Measurements from ENCODE around the gene RPS2. TPM values are rescaled to one million over a fixed set of nuclear protein-coding genes. Genes with fewer than 3 reads are reported as not detected.
A peak's percentile ranks its signal among the peaks of the same experiment; 100 is the strongest.

The RPS2 gene
- total and polyA plus RNA-seq, 12 donors: 691 to 3,593 (median 903) TPM

DNA sequence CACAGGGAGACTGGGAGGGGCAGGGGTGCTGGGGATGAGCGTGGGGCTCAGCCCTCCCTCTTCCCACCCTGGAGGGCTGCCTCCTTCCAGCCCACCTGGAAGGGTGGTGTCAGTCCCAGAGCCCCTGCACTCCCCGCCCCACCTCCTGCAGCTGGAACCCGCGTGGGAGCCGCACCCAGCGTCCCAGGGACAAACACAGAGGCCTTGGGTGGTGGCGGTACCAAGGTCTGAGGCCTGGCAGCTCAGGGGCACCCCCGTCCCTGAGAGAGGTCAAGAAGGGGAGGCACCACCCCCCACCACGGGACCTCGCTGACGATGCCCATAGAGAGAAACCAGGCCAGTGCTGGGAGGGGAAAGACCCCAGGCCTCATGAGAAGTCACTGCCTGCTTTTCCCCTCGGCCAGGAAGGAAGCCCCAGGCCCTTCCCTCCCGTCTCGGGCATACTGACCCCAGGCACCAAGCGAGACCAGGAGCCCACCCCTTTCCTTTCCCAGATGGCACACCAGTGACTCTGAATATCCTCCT, 50.5 kb downstream of the RPS2 start:
- H3K36me3 ChIP-seq: no peaks in the 10 kb centered on the region
- WGBS, 2 donors: 33% methylated on average over 15 of the region's 15 CpGs
- no peaks in the 10 kb centered on the region for H3K9me3 ChIP-seq
- H3K27ac ChIP-seq: no peak overlapping the region
- H3K27me3 ChIP-seq: peaks cover 11 to 86% (median 68%) of the 10 kb centered on the region in 7 donors
- intact Hi-C loops (cut with DNase I): no loop called here
- peaks cover 0 to 7% (median 0%) of the 10 kb centered on the region in 9 donors for H3K4me1 ChIP-seq
- TF ChIP-seq, protein P1, sequence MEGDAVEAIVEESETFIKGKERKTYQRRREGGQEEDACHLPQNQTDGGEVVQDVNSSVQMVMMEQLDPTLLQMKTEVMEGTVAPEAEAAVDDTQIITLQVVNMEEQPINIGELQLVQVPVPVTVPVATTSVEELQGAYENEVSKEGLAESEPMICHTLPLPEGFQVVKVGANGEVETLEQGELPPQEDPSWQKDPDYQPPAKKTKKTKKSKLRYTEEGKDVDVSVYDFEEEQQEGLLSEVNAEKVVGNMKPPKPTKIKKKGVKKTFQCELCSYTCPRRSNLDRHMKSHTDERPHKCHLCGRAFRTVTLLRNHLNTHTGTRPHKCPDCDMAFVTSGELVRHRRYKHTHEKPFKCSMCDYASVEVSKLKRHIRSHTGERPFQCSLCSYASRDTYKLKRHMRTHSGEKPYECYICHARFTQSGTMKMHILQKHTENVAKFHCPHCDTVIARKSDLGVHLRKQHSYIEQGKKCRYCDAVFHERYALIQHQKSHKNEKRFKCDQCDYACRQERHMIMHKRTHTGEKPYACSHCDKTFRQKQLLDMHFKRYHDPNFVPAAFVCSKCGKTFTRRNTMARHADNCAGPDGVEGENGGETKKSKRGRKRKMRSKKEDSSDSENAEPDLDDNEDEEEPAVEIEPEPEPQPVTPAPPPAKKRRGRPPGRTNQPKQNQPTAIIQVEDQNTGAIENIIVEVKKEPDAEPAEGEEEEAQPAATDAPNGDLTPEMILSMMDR (IDR thresholded peaks at IDR 0.05): no peak
- ATAC-seq: no peak
- H3K4me3 ChIP-seq: no peak overlapping the region
- DNase-seq: no peak

GRCh38 chr16:1913327-1914083, 51.1 kb downstream of the RPS2 start:
- DNase-seq: no peak
- ATAC-seq: peak in 1 of 8 donors; percentile 21
- H3K9me3 ChIP-seq: no peaks in the 10 kb centered on the region
- no peak overlapping the region for H3K27ac ChIP-seq
- H3K4me3 ChIP-seq: no peak overlapping the region
- 38 to 46% methylated on average over 21 of the region's 21 CpGs for WGBS, 2 donors
- TF ChIP-seq, protein P1 (IDR thresholded peaks at IDR 0.05): no peak
- H3K4me1 ChIP-seq: peaks cover 0 to 2% (median 0%) of the 10 kb centered on the region in 9 donors
- peaks cover 7 to 85% (median 68%) of the 10 kb centered on the region in 7 donors for H3K27me3 ChIP-seq
- intact Hi-C loops (cut with DNase I): no loop called here
- no peaks in the 10 kb centered on the region for H3K36me3 ChIP-seq

DNA sequence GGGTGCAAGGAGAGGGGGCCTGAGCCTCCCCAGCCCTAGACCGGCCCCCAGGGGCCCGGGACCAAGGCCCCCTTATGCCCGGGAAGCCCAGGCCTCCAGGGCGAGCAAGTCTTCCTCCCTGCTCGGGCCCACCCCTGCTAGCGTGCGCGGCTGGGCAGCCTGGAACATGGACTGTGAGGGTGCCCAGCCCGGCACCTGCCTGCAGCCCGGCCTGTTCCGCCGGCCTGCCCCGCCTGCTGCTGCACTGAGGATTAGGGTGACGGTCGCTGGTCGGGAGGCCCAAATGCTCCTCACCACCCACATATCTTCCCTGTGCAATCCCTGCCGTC, 52.4 kb downstream of the RPS2 start:
- ATAC-seq: no peak
- no peak overlapping the region for H3K27ac ChIP-seq
- H3K27me3 ChIP-seq: peaks cover 0 to 88% (median 71%) of the 10 kb centered on the region in 7 donors
- H3K4me3 ChIP-seq: no peak overlapping the region
- no peaks in the 10 kb centered on the region for H3K4me1 ChIP-seq
- 83 to 84% methylated on average over 16 to 17 of the region's 17 CpGs for WGBS, 2 donors
- H3K9me3 ChIP-seq: no peaks in the 10 kb centered on the region
- TF ChIP-seq, protein P1 (IDR thresholded peaks at IDR 0.05): no peak
- no peak for DNase-seq
- intact Hi-C loops (cut with DNase I): no loop called here
- H3K36me3 ChIP-seq: no peaks in the 10 kb centered on the region

Other genes starting within 250 kb of the RPS2 start
- gene NME3, start 193.3 kb downstream of the RPS2 start, total RNA-seq: 10 to 100 TPM; 21.8 to 41.1 (median 30.3) TPM
- gene NME3, start 193.3 kb downstream of the RPS2 start, polyA plus RNA-seq: 100 to 1,000 TPM in 1 of 2 donors, 10 to 100 TPM in 1; 47.7 to 176 TPM
- 10 to 100 TPM in 1 of 10 donors, 1 to 10 TPM in 9; 4.9 to 13.8 (median 7.3) TPM for gene EME2, start 192.0 kb downstream of the RPS2 start, total RNA-seq
- 10 to 100 TPM in 1 of 2 donors, 1 to 10 TPM in 1; 3.0 to 17.9 TPM for gene EME2, start 192.0 kb downstream of the RPS2 start, polyA plus RNA-seq
- 10 to 100 TPM; 57.8 to 94.9 (median 76.2) TPM for gene MRPS34, start 191.7 kb downstream of the RPS2 start, total RNA-seq
- gene MRPS34, start 191.7 kb downstream of the RPS2 start, polyA plus RNA-seq: 100 to 1,000 TPM in 1 of 2 donors, 10 to 100 TPM in 1; 84.7 to 141 TPM
- 10 to 100 TPM; 25.1 to 52.4 (median 27.1) TPM for gene SPSB3, start 182.3 kb downstream of the RPS2 start, total RNA-seq
- 10 to 100 TPM; 52.0 to 97.7 TPM for gene SPSB3, start 182.3 kb downstream of the RPS2 start, polyA plus RNA-seq
- gene NUBP2, start 181.9 kb downstream of the RPS2 start, total RNA-seq: 10 to 100 TPM; 24.1 to 35.3 (median 28.7) TPM
- gene NUBP2, start 181.9 kb downstream of the RPS2 start, polyA plus RNA-seq: 10 to 100 TPM; 40.5 to 74.1 TPM
- under 1 TPM in 4 of 10 donors, not detected in 6; 0.11 to 0.37 (median 0.13) TPM for gene IGFALS, start 171.1 kb downstream of the RPS2 start, total RNA-seq
- gene IGFALS, start 171.1 kb downstream of the RPS2 start, polyA plus RNA-seq: under 1 TPM; 0.04 to 0.59 TPM
- 100 to 1,000 TPM; 115 to 179 (median 161) TPM for gene HAGH, start 138.0 kb downstream of the RPS2 start, total RNA-seq
- 100 to 1,000 TPM; 146 to 172 TPM for gene HAGH, start 138.0 kb downstream of the RPS2 start, polyA plus RNA-seq
- gene FAHD1, start 137.6 kb downstream of the RPS2 start, total RNA-seq: 10 to 100 TPM; 16.2 to 47.6 (median 28.6) TPM
- 10 to 100 TPM; 31.8 to 32.3 TPM for gene FAHD1, start 137.6 kb downstream of the RPS2 start, polyA plus RNA-seq
- not detected for gene MEIOB, start 92.7 kb downstream of the RPS2 start, total RNA-seq
- gene MEIOB, start 92.7 kb downstream of the RPS2 start, polyA plus RNA-seq: not detected
- not detected for gene HS3ST6, start 46.4 kb downstream of the RPS2 start, total RNA-seq
- gene HS3ST6, start 46.4 kb downstream of the RPS2 start, polyA plus RNA-seq: under 1 TPM in 1 of 2 donors, not detected in 1; 0.03 TPM
- 10 to 100 TPM; 24.6 to 53.7 (median 34.3) TPM for gene MSRB1, start 21.6 kb downstream of the RPS2 start, total RNA-seq
- 10 to 100 TPM; 41.4 to 82.2 TPM for gene MSRB1, start 21.6 kb downstream of the RPS2 start, polyA plus RNA-seq
- gene RPL3L, start 10.1 kb downstream of the RPS2 start, total RNA-seq: 100 to 1,000 TPM; 173 to 282 (median 254) TPM
- 100 to 1,000 TPM; 124 to 164 TPM for gene RPL3L, start 10.1 kb downstream of the RPS2 start, polyA plus RNA-seq
- 100 to 1,000 TPM; 375 to 755 (median 559) TPM for gene NDUFB10, start 5.3 kb downstream of the RPS2 start, total RNA-seq
- gene NDUFB10, start 5.3 kb downstream of the RPS2 start, polyA plus RNA-seq: 1,000 to 10,000 TPM in 1 of 2 donors, 100 to 1,000 TPM in 1; 824 to 1,046 TPM
- gene RNF151, start 2.0 kb upstream of the RPS2 start, total RNA-seq: not detected
- gene RNF151, start 2.0 kb upstream of the RPS2 start, polyA plus RNA-seq: not detected
- 10 to 100 TPM; 18.5 to 26.7 (median 21.9) TPM for gene TBL3, start 7.2 kb upstream of the RPS2 start, total RNA-seq
- 10 to 100 TPM; 57.4 to 71.1 TPM for gene TBL3, start 7.2 kb upstream of the RPS2 start, polyA plus RNA-seq
- not detected for gene NOXO1, start 16.6 kb upstream of the RPS2 start, total RNA-seq
- under 1 TPM; 0.09 to 0.29 TPM for gene NOXO1, start 16.6 kb upstream of the RPS2 start, polyA plus RNA-seq
- gene GFER, start 19.4 kb upstream of the RPS2 start, total RNA-seq: 10 to 100 TPM; 14.7 to 30.2 (median 24.5) TPM
- gene GFER, start 19.4 kb upstream of the RPS2 start, polyA plus RNA-seq: 10 to 100 TPM; 37.5 to 65.6 TPM
- under 1 TPM in 8 of 10 donors, not detected in 2; 0.15 to 0.62 (median 0.28) TPM for gene SYNGR3, start 25.1 kb upstream of the RPS2 start, total RNA-seq
- 1 to 10 TPM in 1 of 2 donors, under 1 TPM in 1; 0.51 to 2.5 TPM for gene SYNGR3, start 25.1 kb upstream of the RPS2 start, polyA plus RNA-seq
- 10 to 100 TPM in 9 of 10 donors, 1 to 10 TPM in 1; 9.5 to 24.7 (median 14.2) TPM for gene ZNF598, start 45.0 kb upstream of the RPS2 start, total RNA-seq
- gene ZNF598, start 45.0 kb upstream of the RPS2 start, polyA plus RNA-seq: 10 to 100 TPM; 12.6 to 25.3 TPM
- under 1 TPM in 1 of 10 donors, not detected in 9; 0.39 TPM for gene NPW, start 55.0 kb upstream of the RPS2 start, total RNA-seq
- under 1 TPM in 1 of 2 donors, not detected in 1; 0.54 TPM for gene NPW, start 55.0 kb upstream of the RPS2 start, polyA plus RNA-seq
- gene NHERF2, start 62.1 kb upstream of the RPS2 start, total RNA-seq: 100 to 1,000 TPM in 9 of 10 donors, 10 to 100 TPM in 1; 94.3 to 429 (median 146) TPM
- 100 to 1,000 TPM; 314 to 640 TPM for gene NHERF2, start 62.1 kb upstream of the RPS2 start, polyA plus RNA-seq
- gene NTHL1, start 83.0 kb upstream of the RPS2 start, total RNA-seq: 10 to 100 TPM in 8 of 10 donors, 1 to 10 TPM in 2; 9.8 to 24.9 (median 12.3) TPM
- gene NTHL1, start 83.0 kb upstream of the RPS2 start, polyA plus RNA-seq: 10 to 100 TPM; 16.1 to 51.9 TPM
- gene TSC2, start 83.2 kb upstream of the RPS2 start, total RNA-seq: 10 to 100 TPM; 54.7 to 87.0 (median 71.5) TPM
- 10 to 100 TPM; 28.8 to 83.3 TPM for gene TSC2, start 83.2 kb upstream of the RPS2 start, polyA plus RNA-seq
- 100 to 1,000 TPM in 6 of 10 donors, 10 to 100 TPM in 4; 79.3 to 122 (median 104) TPM for gene PKD1, start 171.1 kb upstream of the RPS2 start, total RNA-seq
- gene PKD1, start 171.1 kb upstream of the RPS2 start, polyA plus RNA-seq: 100 to 1,000 TPM in 1 of 2 donors, 10 to 100 TPM in 1; 76.7 to 114 TPM
- 1 to 10 TPM in 8 of 10 donors, under 1 TPM in 2; 0.74 to 4.3 (median 1.6) TPM for gene RAB26, start 183.8 kb upstream of the RPS2 start, total RNA-seq
- 1 to 10 TPM in 1 of 2 donors, under 1 TPM in 1; 0.26 to 6.4 TPM for gene RAB26, start 183.8 kb upstream of the RPS2 start, polyA plus RNA-seq
- gene TRAF7, start 191.0 kb upstream of the RPS2 start, total RNA-seq: 10 to 100 TPM; 16.9 to 44.9 (median 23.8) TPM
- 10 to 100 TPM; 14.6 to 28.2 TPM for gene TRAF7, start 191.0 kb upstream of the RPS2 start, polyA plus RNA-seq
- 1 to 10 TPM in 5 of 10 donors, under 1 TPM in 5; 0.24 to 6.0 (median 1.1) TPM for gene CASKIN1, start 231.8 kb upstream of the RPS2 start, total RNA-seq
- gene CASKIN1, start 231.8 kb upstream of the RPS2 start, polyA plus RNA-seq: 1 to 10 TPM in 1 of 2 donors, under 1 TPM in 1; 0.33 to 3.4 TPM
- 10 to 100 TPM; 19.3 to 28.8 (median 23.6) TPM for gene MLST8, start 240.6 kb upstream of the RPS2 start, total RNA-seq
- gene MLST8, start 240.6 kb upstream of the RPS2 start, polyA plus RNA-seq: 10 to 100 TPM; 38.8 to 43.1 TPM
- 10 to 100 TPM in 1 of 10 donors, 1 to 10 TPM in 9; 4.3 to 15.6 (median 7.2) TPM for gene BRICD5, start 246.0 kb upstream of the RPS2 start, total RNA-seq
- gene BRICD5, start 246.0 kb upstream of the RPS2 start, polyA plus RNA-seq: 10 to 100 TPM; 14.7 to 31.7 TPM

Data from heart right ventricle (tissue), 16 donors.